Heart left ventricle (tissue), 13 donors: Measurements from ENCODE around the gene FRS2.

Experiments
- CTCF ChIP-seq, 12 donors: fragments of 200-600 bp; sonication (generic) in 4 of 12; IDR thresholded peaks; one replicate each; pipeline versions ENCODE4 v1.5.0 to v1.8.0; 2018 to 2022; ENCODE audit warnings: antibody characterized with exemption in 12 of 12, mild to moderate bottlenecking in 5 of 12
- POLR2A ChIP-seq, 2 donors: fragments of 450-650 bp; IDR thresholded peaks; one replicate each; pipeline ENCODE4 v1.6.1; 2017; ENCODE audit warnings: antibody characterized with exemption in 2 of 2, mild to moderate bottlenecking in 2 of 2, moderate library complexity in 2 of 2
- donor health status: ischemic (EF 13 %, LVEDD 7.1; RV severe dilation, severe dysfunction).
- donor health status: DM: no; HTN: yes; CAD: no.
- donor health status: DM: no; HTN: no; CAD: no.
- donor health status: ischemic (EF 25% LVEDD 6.9; RV normal size, moderate dysfunction).
- donor health status: ischemic (EF 25% LVEDD 5.7; RV mildly dilated, moderate dysfunction).
- donor health status: ischemic (EF 35%, LVEDD 5.7; RV mildly dilated, moderate dysfunction).
- donor health status: nonischemic (EF 11% LVEDD 7.7; RV severe dilation, severe dysfunction).
- donor health status: DM: yes; HTN: yes; CAD: no.
- donor health status: PGD.
- donor health status: ischemic (EF 29% LVEDD 5.4; RV normal size, mild dysfunction).
- donor health status: nonischemic (EF 23%, LVEDD 6.1; RV moderate dilation, normal function).

GRCh38 chr12:69421548-69421947 lies 48.6 kb upstream of the FRS2 start:
- TF ChIP-seq CTCF (IDR thresholded peaks at IDR 0.05): no peak
- no peak for TF ChIP-seq POLR2A (IDR thresholded peaks at IDR 0.05)
